GM19043 (cell line): ENCODE measurements around the gene MT1M.

ENCODE experiments used
- ATAC-seq: cut with Tn5 transposase; IDR thresholded peaks from one replicate; pipeline ENCODE4 v1.9.1; 2021; ENCODE audit warnings: low read depth; ENCODE audit not compliant: unreplicated experiment

The MT1M gene

DNA sequence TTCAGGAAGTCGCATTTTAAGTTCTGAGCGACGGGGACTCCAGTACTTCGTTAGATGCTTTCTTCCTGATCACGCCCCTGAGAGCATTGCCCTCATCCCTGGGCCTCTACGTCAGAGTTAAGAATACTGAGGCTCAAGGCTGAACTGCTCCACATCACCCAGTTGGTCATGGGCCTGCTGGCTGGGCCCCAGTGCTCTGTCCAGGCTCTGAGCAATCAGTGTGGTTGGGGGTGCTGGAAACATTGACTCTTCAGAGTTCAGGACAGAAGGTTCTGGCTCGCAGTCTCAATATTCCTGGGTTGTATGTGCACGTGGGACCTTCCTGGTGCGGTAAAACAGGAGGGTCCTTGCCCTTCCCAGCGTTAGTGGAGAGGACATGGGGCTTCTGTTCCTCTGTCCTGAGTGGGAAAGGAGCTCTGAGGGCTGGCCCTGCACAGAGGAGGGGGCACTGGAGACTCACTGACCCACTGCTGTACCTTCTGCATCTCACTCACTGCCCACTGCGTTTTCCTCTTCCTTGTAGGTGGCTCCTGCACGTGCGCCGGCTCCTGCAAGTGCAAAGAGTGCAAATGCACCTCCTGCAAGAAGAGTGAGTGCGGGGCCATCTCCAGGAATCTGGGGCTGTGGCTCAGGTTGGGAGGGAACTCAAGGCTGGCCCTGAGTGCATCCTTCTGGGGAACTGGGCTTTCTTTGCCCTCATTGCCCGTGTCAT is 6.4 kb upstream of the MT1M start:
- no peak for ATAC-seq

DNA sequence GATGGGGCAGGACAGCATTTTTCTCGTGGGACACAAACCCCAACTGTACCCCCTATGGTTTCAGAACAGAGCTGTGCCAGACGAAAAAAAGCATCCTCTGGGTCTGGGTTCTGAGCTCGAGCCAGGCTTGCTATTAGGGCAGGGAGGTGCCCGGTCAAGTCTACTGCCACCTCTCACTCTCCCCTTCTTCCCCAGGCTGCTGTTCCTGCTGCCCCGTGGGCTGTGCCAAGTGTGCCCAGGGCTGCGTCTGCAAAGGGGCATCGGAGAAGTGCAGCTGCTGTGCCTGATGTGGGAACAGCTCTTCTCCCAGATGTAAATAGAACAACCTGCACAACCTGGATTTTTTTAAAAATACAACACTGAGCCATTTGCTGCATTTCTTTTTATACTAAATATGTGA is 5.8 kb upstream of the MT1M start:
- ATAC-seq, result no peak

DNA sequence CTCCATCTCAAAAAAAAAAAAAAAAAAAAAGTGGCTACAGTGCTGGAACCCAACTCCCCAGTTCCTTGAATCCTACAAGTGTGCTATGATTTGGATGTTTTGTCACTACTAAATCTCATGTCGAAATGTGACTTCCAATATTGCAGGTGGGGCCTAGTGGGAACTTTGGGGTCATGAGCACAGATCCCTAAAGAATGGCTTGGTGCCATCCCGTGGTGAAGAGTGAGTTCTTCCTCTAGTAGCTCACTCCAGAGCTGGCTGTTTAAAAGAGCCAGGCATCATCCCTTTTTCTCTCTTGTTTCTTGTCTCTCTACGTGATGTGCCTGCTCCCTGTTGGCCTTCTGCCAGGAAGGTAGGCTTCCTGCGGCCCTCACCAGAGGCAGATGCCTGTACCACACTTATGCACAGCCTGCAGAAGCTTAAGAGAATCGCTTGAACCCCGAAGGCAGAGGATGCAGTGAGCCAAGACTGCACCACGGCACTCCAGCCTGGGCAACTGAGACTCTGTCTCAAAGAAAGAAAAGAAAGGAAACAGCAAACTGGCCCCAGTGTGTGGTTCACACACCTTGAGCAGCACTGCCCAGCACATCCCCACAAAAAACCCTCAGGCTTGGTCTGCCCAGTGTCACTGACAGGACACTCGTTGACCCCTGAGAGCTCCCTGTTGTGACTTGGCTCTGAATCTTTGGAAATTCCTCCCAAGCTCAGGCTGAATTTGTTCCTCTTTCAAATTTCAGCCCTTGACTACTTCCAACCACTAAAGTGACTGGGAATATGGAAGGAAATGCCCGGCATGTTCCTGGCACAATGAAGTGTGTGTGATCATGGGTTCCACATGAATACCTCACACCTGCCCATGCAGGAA is 3.7 kb upstream of the MT1M start:
- ATAC-seq, result no peak

DNA sequence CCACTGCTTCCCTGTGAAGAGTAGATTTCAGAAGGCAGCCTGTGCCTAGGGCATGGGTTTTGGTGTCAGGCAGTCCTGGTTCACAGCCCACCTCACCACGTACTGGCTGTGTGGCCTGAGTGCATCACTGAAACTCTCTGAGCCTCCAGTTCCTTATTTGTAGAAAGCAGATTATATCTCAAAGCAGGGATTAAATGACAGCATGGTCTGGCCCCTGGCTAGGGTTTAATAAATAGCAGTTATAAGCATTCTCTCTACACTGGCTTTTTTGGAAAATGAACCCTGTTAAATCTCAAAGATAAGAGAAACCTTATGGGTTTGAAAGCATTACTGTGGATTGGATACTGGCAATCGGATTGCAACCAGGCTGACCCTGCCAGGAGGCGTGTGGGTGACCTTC is 2.9 kb upstream of the MT1M start:
- ATAC-seq, result no peak

DNA sequence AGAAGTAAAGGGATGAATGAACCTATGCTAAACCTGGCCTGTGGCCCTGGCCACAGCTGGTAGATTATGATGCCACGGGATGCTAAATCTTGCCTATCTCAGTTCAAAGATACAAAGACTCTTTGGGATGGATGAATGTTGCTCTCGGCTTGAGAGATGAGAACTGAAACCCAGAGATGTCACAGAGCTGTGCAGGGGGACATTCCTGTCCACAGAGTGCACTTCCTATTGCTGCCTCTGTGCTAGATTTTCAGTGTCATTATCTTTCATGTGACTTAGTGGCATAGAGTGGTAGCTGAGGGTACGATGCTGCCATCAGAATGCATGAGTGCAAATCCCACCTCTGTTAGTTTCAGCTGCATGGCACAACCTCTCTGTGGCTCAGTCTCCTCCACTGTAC is 2.3 kb upstream of the MT1M start:
- ATAC-seq, result peak; percentile 81

DNA sequence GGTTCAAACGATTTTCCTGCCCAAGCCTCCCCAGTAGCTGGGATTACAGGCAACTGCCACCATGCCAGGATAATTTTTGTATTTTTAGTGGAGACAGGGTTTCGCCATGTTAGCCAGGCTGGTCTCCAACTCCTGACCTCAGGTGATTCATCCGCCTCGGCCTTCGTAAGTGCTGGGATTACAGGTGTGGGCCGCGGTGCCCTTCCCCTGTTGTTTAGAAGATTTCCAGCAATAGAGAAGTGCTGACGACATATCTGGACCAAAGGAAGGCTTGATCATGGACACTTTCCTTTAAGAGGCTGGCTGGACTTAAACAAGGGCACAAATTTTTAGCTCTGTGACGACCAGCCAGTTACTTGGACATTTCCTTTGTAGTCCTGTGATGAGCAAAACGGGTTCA is 1.3 kb upstream of the MT1M start:
- ATAC-seq, result no peak

DNA sequence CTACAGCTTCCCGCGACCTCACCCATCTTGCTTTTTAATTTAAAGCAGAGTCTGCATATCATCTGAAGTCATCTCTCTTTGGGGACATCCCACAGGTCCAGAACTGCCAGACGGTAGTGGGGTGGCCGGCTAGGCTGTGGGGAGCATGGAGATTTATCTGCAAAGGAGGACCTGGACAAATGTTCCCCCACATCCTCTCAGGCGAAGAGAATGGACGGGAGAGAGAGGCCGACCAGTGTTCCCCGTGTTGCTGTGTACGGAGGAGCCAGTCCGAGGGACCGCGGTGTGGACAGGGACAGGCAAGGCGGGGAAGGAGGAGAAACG is 665 bp upstream of the MT1M start:
- ATAC-seq, result no peak

DNA sequence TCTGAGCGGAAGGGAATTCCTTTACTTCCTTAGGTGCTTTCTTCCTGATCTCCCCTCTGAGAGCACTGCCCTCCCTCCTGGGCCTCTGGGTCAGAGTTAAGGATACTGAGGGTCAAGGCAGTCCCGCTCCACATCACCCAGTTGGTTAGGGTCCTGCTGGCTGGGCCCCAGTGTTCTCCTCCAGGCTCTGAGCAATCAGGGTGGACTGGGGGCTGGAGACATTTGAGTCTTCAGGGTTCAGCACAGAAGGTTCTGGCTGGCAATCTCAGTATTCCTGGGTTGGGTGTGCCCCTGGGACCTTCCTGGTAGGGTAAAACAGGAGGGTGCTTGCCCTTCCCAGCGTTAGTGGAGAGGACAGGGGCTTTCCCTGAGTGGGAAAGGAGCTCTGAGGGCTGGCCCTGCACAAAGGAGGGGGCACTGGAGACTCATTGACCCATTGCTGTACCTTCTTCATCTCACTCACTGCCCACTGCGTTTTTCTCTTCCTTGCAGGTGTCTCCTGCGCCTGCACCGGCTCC is 448 bp downstream of the MT1M start:
- ATAC-seq, result no peak

DNA sequence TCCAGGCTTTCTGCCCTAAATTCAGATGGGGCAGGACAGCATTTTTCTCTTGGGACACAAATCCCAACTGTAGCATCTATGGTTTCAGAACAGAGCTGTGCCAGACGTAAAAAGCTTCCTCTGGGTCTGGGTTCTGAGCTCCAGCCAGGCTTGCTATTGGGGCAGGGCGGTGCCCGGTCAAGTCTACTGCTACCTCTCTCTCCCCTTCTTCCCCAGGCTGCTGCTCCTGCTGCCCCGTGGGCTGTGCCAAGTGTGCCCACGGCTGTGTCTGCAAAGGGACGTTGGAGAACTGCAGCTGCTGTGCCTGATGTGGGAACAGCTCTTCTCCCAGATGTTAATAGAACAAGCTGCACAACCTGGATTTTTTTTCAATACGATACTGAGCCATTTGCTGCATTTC is 1.1 kb downstream of the MT1M start:
- no peak for ATAC-seq

DNA sequence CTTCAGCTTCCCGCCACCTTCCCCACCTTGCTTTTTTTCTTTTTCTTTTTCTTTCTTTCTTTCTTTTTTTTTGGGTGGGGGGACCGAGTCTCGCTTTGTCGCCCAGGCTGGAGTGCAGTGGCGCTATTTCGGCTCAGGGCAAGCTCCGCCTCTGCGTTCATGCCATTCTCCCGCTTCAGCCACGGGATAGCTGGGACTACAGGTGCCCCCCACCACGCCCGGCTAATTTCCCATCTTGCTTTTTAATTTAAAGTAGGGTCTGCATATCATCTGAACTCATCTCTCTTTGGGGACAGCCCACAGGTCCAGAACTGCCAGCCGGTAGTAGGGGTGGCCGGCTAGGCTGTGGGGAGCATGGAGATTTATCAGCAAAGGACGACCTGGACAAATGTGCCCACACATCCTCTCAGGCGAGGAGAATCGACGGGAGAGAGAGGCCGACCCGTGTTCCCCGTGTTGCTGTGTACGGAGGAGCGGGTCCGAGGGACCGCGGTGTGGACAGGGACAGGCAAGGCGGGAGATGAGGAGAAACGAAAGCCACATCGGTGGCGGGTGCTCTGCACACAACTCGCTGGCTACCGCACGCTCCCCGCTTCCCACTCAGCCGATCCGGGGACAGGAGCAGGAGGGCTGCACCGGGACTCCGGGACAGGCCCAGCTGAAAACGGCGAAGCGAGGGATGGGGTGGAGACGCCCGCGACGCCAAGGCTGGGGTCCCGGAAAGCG is 2.4 kb downstream of the MT1M start:
- ATAC-seq, result no peak

DNA sequence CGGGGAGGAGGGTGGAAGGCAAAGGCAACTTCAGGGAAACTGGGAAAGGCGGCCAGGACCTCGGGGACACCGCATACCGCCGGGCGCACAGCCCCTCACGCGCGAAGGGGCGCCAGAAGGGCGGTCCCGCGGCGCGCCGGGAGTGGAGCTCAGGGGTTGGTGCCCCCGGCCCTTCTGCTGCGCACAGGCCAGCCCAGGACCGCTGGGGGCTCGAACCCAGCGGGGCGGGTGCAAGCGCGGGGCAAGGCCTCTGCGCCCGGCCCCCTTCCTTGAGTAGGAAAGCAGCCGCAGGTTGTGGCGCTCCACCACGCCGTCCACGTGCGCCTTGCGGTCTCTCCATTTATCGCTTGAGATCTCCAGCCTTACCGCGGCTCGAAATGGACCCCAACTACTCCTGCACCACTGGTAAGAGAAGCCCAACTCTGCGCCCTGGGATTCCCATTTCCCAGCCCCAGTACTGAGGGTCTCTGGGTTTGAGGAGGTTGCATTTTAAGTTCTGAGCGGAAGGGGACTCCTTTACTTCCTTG is 3.0 kb downstream of the MT1M start:
- no peak for ATAC-seq

DNA sequence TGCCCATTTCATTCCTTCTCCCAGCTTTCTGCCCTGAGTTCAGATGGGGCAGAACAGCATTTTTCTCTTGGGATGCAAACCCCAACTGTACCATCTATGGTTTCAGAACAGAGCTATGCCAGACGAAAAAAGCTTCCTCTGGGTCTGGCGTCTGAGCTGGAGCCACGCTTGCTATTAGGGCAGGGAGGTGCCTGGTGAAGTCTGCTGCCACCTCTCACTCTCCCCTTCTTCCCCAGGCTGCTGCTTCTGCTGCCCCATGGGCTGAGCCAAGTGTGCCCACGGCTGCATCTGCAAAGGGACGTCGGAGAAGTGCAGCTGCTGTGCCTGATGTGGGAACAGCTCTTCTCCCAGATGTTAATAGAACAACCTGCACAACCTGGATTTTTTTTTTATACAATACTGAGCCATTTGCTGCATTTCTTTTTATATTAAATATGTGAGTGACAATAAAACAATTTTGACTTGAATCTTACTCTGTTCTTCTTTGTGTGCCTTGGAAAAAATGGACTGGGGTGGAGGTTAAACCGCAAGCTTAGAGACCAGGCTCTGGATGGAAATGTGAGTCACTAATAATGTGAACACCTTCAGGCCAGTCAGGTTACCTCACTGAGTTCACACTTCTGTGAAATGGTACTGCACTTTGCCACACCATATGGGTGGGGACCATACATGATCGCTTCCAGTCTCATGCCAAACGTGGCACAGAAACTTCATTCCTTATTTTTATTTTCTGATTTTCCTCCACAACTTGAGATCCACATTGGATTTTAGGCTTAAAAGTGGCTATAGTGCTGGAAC is 4.4 kb downstream of the MT1M start:
- no peak for ATAC-seq

DNA sequence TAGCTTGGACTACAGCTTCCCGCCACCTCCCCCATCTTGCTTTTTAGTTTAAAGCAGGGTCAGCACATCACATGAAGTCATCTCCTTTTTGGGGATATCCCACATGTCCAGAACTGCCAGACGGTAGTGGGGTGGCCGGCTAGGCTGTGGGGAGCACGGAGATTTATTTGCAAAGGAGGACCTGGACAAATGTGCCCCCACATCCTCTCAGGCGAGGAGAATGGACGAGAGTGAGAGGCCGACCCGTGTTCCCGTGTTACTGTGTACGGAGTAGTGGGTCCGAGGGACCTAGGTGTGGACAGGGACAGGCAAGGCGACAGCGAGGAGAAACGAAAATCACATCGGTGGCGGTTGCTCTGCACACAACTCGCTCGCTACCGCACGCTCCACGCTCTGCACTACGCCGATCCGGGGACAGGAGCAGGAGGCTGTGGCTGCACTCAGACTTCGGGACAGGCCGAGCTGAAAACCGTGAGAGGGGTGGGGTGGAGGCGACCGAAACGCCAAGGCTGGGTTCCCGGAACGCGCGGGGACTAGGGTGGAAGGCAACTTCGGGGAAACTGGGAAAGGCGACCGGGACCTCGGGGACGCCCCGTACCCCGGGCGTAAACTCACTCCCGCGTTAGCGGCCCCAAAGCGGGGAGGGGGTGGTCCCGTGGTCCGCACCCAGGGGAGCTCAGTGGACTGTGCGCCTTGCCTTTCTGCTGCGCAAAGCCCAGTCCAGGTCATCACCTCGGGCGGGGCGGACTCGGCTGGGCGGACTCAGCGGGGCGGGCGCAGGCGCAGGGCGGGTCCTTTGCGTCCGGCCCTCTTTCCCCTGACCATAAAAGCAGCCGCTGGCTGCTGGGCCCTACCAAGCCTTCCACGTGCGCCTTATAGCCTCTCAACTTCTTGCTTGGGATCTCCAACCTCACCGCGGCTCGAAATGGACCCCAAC is 5.6 kb downstream of the MT1M start, which contains the start of gene MT1A:
TSS of gene MT1A (plus strand) at position 853 of the 937 bp plus-strand sequence. CDS start at position 926, 73 bp downstream.
- ATAC-seq, result no peak

DNA sequence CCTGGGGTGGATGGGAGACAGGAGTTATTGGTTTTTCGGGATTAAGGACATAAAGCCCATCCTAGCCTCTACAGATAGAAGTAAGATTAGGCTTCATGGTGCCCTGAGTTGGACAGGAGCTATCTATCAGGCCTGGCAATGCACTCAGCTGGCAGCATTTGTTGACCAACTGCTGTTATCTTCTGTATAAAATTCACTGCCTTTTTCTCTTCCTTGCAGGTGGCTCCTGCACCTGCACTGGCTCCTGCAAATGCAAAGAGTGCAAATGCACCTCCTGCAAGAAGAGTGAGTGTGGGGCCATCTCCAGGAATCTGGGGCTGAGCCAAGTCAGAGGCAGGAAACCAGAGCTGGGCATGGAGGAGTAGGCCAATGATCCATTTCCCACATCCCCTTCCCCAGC is 6.6 kb downstream of the MT1M start:
- no peak for ATAC-seq

DNA sequence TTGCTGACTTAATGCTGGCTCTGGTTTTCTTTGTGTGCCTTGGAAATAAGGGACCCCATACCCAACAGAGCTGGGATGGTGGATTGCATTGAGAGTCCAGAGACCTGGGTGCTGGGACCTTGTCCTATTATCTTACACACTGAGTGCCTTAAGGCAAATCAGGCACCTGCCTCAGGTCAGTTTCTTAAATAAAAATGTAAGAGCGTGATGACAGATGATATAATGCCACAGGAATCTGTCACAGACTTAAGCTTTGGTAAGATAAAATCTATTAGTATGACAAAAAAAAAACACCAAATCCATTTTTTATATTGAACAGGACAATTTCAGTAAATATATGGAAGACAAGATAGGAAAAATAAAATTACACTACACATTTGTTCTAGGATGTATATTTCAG is 7.6 kb downstream of the MT1M start:
- no peak for ATAC-seq

DNA sequence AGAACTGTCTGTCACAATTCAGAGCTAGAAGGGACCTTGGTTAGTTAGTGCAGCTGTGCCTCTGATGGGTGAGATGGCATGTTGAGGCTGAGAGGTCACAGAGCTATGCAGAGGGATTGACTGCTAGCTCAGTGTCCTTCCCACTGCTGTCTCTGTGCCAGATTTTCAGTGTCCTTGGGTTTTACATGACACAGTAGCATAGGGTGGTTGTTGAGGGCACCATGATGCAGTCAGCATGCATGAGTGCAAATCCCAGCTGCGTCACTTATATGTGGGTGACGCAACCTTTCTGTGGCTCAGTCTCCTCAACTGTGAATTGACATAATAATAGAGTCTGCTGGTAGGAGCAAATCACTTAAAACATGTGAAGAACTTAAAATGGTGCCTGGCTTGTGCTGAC is 8.7 kb downstream of the MT1M start:
- no peak for ATAC-seq

DNA sequence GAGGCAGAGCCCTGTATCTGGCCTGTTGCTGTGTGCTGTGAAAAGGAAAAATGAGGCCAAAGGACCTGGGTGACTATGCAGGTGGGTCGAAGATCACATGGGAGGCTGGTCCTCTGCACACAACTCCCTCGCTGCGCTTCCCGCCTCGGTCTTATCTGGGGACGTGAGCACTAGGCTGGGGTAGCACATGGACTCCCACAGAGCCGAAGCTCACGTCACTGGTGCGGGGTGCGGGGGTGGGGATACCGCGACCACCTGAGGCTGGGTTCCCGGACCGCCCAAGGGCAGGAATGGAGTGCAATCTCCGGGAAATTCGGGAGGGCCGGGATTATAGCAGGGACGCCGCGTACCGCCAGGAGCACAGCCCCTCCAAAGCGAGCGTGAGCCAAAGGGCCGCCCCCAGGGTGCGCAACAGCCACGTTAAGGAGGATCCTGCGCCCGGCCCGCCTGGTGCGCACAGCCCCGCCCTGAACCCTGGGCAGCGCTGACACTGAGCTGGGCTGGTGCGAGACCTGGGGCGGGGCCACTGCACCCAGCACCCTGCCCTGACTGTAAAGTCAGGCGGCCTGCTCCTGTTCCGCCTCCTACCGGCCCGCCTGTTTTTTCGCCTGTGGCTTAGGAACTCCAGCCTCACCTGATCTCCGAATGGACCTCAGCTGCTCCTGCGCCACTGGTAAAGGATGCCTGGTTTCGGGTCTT is 10.8 kb downstream of the MT1M start:
- no peak for ATAC-seq

DNA sequence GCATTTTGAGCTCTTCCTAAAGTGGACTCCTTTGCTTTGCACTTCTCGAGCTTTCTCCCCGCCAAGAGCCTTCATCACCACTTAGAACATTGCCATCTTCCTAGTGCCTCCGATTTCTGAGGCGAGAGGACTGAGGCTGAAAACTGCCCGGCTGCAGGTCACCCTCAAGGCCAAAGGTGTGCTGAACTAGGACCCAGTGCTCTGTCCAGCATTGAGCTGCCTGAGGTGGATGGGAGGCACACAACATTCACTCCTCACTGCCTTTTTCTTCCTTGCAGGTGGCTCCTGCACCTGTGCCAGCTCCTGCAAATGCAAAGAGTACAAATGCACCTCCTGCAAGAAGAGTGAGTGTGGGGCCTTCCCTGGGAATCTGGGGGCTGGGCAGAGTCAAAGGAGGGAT is 11.4 kb downstream of the MT1M start:
- no peak for ATAC-seq

DNA sequence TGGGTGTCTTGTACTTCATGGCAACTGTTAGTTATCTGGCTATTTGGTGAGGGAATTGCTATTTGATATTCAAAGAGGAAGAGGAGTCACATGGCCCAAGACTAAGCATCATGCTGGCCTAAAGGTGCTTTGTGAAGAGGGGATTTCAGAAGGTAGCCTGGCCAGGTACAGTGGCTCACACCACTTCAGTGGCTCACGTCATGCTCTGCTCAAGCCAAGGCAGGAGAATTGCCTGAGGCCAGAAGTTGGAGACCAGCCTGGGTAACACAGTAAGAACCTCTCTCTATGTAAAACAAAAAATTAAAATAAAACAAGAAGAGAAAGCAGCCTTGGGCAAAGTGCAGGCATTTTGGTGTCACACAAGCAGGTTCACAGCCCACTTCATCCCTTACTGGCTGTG is 12.9 kb downstream of the MT1M start:
- no peak for ATAC-seq
